HG02981 (cell line): Measurements from ENCODE around the gene SIGLEC15.
"Not testable (repeated sequence)": the region's sequence is repeated elsewhere in the genome, so short reads cannot be mapped to it uniquely, and the experiment has no call there.

Source experiments
- ATAC-seq: cut with Tn5 transposase; IDR thresholded peaks from one replicate; pipeline ENCODE4 v1.9.1; 2021; ENCODE audit warnings: mild to moderate bottlenecking, moderate library complexity; ENCODE audit not compliant: unreplicated experiment

Gene SIGLEC15, protein sequence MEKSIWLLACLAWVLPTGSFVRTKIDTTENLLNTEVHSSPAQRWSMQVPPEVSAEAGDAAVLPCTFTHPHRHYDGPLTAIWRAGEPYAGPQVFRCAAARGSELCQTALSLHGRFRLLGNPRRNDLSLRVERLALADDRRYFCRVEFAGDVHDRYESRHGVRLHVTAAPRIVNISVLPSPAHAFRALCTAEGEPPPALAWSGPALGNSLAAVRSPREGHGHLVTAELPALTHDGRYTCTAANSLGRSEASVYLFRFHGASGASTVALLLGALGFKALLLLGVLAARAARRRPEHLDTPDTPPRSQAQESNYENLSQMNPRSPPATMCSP

DNA sequence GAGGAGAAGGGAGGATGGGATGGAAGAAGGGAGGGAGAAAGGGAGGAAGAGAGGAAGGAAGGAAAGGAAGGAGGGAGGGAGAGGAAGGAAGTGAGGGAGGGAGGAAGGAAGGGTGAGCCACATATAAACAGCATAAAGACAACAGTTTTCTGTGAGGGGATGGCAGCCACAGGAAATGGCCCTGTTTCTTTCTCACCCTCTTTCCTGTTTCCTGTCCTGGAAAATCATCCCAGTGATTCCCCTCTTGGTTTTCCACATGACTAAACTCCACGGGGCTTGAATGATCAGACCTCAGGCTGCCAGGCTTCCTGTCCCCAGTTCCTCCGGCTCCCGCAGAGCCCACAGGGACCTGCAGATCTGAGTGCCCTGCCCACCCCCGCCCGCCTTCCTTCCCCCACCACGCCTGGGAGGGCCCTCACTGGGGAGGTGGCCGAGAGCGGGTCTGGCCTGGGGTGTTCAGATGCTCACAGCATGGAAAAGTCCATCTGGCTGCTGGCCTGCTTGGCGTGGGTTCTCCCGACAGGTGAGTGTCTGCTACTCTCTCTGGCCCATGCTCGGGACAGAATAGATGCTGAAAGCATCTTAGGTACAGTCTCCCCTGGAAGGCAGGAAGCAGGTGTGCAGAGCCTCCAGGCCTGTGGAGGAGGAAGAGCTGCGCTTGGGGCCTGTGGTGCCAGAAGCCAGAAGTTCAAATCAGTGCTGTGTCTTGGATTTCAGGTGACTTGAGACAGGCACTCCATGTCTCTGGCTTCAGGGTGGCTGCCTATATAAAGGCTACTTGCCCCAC, at the start of gene SIGLEC15:
Gene SIGLEC15, plus strand, starts transcription at position 418 of the 787 bp plus-strand sequence. Its CDS starts 54 bp downstream, at position 472.
- no peak for ATAC-seq

DNA sequence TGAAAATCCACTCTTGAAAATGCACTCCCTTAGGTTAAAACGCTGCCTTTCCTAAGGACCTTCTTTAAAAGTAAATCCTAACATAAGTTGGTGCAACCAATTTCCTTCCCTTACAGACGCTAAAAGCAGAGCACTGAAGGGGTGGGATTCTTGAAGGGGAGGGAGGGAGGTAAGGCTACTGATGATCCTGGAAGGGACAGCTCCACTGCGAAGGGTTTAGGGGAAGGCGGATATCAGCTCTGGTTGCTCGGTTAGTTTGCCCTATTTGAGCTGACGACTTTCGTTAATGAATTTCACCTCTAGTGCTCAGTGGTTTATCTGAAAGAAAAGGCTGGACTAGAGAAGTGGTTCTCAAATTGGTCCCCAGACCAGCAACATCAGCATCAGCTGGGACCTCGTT, 49.7 kb upstream of the SIGLEC15 start:
- ATAC-seq, result no peak

DNA sequence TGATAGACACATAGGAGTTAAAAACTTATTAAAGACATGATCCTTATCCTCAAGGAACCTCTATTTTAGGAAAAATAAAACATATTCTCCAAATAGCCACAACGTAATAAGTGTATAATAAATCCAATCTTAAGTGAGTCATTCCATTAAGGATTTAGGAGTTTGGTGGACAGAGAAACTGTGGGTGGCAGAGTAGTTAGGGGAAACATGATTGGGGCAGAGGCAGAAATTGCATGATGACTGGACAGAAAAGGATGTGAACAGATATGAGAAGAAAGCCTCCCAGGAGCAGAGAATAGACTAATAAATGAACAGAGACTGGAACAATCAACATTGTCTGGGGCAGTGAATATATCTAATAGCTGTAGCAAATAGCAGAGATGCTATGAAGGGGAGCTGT, 48.1 kb upstream of the SIGLEC15 start:
- no peak for ATAC-seq

DNA sequence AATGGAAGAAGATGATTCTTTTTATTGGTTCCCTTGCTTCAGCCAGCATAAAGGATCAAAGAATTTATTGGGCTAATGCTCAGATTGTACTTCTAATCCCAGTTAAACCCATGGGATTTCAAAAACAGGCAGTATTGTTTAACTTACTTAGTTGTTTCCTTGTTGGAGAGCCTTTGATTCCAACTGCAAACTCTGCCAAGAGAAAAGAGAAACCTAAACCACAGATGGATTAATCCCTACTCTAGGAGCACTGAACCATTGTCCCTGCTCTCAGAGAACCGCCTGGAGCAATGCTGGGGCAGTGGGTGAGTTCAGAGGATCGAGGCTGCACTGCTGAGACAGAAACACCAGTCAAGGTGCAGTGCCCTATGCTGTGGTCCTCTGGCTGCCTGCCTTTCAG, 44.9 kb upstream of the SIGLEC15 start:
- no peak for ATAC-seq

DNA sequence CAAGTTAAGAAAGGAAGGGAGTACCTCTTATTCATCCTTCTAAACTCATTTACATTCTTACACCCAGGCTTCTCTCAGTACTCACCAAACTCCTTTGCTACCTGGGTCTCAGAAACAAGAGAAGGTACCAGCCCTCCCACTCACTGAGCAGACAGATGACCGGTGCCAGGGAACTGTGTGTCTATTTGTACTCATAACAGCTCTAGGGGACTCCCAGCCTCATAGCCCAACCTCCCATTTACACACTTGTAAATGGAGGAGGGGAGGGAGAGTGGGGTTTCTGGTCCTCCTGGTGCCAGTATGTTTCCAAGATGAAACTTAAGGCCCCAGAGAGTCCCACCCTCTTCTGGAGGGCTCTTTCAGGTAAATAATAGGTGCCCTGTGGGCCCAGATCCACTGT, 42.8 kb upstream of the SIGLEC15 start:
- no peak for ATAC-seq

DNA sequence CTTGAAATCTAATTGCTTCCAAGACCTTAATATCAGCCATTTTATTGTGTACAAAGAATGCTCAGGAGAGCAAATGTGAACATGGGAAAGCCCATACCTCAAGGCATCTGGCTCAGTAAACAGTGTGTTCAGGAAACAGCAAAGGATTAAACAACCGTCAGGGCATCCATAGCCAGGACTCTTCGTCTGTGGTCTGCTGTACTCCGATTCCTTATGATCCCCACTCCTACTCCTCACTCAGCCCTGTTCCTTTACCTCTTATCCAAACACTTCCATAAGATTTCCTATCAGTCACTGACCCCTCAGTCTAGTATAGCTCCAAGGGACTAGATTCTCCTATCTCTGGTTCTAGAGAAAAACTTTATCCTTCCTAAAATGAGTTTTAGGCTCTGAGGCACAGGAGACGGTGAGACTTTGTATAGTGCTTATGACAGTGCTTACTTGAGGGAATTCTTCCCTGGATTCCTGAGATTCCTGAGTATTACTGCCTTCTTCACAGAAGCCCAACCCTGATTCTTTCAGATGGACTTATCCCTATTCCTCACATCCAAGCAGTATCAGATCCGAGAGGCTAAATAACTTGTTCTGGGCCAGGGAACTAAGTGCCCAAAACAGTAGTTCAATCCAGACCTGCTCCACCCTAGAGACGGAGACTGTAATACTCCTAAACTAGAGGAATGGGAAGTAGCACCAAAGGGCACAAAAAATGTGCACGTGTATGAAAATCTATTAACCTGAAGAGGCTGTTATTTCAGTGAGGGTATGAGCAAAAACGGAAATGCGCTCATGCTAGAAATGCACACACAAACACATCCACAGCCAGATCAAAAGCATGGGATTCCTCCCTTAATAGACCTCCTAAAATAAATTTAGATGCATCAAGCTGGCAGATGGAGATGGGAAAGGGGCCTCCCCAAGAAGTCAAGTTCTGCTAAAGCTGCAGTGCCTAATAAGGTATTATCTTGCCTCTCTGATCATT, 42.1 kb upstream of the SIGLEC15 start:
- ATAC-seq, result no peak

DNA sequence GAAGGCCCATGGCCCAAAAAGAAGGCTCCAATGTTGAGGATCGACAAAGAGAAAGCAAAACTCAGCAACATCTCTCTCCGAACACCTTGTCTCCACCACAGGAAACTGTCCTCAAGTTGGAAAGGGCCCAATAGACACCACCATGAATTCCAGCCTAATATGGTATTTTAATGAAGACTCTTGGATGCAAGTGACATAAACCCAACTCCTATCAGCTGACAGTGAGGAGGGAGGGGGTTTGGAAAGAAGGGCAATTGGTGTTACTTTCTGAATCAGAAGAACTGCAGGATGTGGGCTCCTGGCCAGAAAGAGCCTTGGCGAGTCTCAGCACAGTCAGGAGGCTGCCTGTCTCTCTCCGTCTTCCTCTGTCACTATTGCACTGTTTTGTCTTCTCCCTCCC, 40.3 kb upstream of the SIGLEC15 start:
- ATAC-seq, result no peak

DNA sequence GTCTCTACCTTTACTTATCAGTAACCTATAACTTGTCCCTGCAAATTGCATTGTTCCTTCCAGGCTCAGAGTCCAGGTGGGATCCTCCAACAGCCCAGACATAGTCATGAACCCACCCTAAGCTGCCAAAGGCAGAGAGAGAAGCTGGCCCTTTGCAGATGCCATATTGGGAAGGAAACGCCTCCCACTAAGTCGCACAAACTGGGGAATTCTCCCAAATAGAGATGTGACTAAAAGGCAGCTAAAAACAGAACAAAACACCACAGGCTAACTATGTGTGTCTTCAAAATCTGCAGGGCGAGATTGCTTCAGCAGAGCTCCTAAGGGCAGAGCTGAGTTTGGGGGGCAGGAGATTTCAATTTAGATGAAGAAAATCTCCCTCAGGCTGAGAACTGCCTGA, 38.5 kb upstream of the SIGLEC15 start:
- ATAC-seq, result no peak

DNA sequence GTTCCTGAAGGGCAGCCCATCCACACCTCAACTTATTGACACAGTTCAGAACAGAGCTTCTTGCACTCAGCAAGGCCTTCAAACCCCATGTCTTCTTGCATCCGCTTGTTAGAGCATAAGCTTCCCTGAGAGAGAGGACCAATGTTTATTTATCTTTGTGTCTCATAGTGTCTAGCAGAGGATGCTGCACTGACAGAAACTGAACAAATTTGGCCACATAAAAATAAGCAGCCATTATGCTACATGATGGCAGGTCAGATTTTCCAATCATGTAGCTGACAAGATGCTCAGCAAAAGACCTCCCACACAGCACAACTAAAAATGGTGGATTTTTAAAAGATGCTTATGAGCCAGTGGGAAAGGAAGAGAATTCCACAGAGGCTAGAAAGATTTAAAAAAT, 38.1 kb upstream of the SIGLEC15 start:
- ATAC-seq, result no peak

DNA sequence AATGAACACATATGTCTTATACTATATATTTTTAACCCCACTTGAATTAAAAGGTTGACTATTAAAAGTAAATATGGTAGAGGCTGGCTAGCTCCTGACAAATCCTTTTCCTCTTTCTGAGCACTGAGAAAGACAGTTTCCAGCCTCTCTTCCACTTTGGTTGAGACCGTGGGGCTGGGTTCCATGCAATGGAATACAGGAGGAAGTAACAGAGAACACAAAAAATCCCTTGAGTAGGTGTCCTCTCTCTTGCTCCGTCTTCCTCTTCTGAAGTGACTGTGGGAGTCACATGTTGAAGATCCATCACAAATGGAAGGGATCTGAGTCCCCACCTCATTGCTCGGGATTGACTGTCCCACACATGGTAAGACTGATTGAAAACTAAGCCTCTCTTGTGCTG, 36.6 kb upstream of the SIGLEC15 start:
- no peak for ATAC-seq

DNA sequence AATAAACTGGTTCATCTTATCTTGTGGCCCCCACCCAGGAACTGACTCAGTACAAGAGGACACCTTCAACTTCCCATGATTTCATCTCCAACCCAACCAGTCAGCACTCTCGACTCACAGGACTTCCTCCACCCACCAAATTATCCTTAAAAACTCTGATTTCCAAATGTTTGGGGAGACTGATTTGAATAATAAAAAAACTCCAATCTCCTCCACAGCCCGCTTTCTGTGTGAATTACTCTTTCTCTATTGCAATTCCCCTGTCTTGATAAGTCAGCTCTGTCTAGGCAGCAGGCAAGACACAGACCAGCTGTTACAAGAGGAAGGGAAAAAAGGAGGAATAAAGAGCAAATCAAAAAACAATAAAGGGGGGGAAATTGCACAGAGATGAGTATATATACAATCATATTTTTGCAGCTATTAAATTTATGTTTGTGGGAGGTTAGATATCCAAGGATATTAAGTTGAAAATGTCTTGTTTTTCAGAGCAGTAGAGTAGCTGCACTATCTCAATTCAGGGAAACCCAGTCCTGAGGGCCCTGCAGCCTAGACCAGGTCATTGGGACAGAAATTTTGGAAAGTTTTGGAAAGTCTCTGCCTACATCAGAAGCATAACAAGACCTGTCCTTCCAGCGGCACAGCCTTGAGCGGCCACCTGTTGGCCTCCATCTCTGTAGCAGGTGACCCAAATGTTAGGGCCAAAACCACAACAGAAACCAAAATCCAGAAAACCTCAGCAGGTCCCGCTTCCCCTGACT, 32.8 kb upstream of the SIGLEC15 start:
- ATAC-seq, result no peak

DNA sequence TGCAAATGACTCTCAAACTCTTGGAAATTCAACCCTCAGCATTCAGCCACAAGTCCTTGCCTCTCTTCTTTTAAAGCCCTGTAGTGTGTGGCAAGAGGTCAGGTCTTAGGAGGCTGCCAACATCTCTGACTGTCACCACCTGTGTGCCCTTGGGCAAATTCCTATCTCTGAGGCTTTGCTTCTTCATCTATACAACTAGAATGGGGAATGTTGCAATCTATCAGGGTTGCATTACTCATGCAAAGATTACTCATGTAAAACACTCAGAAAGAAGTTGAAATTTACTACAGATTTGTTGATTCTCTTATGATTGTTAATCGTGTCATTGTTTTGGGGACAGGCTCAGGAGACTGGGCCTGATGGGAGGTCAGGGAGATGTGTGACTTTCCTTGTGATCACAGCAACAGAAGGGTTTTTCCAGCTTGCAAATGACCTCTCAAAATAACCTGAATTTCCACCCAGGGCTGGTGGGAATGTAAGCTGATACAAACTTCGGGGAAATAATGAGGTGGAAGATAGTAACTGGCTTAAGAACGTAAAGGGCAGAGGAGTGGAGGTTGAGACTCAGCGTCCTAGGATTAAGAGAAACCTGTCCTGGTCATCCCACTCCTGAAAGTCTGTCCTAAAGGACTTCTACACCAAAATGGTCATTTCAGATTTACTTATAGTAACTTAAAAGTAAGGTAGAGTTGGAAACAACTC, 32.1 kb upstream of the SIGLEC15 start:
- ATAC-seq, result no peak

DNA sequence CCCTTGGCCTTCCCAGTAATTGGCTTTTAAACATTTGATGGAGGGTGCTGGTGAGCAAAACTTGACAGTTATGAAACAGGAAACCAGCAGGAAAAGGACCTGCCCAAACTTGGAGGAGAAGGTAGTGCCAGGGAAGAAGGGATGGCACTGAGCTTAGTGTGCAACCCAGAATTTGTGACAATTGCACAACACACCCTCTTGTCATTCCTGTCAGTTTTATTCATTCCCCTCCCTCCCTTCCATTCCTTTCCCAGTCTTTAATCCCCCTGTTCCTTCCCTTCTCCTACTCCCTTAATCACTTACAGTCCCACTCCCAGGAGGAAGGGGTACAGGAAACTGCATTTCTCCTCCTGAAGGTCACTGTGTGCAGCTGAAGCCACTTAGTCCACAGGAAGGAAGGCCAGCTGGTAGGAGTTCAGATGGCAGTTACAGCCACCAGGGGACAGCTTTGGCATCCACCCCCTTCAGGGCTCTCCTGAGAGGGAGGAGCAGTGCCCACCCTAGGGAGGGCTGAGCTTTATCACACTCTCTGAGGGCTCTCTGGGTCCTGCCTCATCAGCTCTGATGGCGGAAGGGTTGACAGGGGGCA, 24.0 kb upstream of the SIGLEC15 start:
- ATAC-seq, result no peak

DNA sequence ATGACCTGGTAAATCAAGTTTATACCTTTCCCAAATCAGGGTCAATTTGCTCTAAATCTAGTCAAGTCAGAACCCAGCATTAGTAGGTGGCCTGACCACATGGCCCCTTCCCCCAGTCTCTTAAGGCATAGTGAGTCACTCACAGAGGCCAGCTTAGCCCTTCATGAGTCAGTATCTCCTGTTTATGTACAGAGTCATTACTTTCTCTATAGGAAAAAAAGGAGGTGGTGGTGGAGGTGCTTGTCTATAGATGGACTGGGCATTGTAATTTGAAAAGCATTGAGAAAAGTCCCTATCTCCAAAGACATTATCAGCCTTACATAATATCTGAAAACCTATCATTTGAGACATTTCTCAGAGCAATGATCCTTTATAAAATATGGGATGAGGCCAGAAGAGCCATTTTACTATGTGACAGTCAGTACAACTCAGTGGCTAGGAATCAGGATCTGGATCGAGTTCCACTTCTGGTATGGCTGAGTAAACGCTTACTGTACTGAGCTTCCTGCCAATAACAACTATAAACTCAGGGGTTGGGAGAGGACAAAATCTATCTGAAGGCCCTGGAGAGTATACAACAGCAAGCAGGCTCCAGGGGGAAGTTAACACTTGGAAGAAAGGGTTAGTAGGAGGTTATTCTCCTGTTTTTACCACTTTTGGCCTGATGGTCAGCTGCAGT, 22.5 kb upstream of the SIGLEC15 start:
- ATAC-seq, result no peak

DNA sequence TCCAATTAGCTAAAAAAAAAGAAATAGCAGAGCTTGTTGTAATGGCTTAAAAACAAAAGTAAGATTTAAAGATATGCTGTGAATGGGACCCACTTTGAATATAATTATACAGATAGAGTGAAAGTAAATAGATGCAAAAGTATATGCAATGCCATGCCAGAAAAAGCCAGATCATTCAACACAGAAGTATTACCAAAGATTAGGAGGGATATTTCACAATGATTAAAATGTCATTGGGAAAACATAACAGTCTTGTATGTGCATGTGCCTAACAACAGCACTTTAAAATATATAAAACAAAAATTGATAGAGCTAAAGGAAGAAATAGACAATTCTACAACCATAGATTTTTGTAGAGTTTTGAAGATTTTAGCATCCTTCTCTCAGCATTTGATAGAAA, 19.9 kb upstream of the SIGLEC15 start:
- no peak for ATAC-seq

DNA sequence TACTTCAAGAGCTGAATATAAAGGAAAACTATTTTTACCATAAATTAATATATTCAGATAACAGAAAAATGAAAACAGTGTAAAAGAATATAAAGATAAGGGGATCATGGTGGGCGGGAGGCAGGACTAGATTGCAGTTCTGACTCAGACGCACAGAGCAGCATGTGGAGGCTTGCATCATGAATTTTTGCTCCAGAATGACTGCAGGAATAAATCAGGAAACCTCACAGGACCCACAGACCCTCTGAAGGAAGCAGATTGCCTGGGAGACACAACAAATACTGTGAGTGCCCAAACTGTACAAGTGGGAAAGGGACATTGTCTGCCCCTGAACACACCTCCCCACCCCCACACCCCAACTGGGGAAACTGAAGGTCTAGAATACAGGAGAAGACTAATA, 19.2 kb upstream of the SIGLEC15 start:
- ATAC-seq, result no peak

DNA sequence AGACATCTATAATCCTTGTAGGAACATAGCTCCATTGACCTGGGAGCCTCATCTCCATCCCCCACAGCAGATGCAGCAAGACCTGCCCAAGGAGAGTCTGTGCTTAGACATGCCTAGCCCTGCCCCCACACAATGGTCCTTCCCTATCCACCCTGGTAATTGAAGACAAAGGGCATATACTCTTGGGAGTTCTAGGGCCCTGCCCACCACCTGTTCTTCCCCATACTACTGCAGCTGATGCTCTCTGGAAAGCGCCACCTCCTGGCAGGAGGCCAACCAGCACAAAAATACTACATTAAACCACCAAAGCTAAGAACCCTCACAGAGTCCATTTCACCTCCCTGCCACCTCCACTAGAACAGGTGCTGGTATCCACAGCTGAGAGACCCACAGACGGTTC, 18.3 kb upstream of the SIGLEC15 start:
- ATAC-seq, result not testable (repeated sequence)

DNA sequence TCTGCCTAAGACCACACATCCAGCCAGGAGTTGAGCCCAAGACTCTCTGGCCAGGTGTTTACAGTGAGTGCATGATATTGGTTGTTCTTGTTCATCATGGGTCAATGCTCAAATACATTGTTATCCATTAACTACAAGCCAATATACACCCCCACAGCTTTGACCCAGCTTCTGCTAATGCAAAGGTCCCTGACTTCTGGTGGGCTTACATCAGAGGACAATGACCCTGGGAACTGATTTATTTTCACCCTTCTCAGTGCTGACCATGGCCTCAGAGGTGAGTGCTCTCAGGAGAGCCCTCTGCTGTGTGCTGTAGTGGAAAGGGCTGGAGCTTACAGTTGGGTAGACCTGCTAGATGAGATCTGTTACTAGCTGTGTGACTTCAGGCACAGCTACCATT, 10.7 kb upstream of the SIGLEC15 start:
- not testable (repeated sequence) for ATAC-seq

DNA sequence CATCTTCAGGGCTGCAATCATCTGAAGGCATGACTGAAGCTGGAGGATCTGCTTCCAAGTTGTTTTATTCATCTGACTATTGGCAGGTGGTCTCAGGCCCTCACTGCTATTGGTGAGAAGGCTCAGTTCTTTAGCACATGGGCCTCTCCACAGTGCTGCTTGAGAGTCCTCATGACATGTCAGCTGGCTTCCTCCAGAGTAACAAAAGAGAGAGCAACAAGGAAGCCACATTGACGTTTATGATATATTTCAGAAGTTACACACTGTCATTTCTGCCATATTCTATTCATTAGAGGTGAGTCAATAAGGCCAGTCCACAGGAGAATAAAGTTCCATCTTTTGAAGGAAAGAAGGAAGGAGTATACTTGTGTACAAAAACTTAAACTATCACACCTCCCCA, 7.9 kb upstream of the SIGLEC15 start:
- no peak for ATAC-seq
